ENCODE measurements around the gene THBS3. TPM values are rescaled to one million over a fixed set of nuclear protein-coding genes. Genes with fewer than 3 reads are reported as not detected.

The THBS3 gene
- total RNA-seq, 2 experiments from 2014 or later, result 21.2 to 23.6 TPM

GRCh38 chr1:155181371-155182051 is 26.2 kb downstream of the THBS3 start:
- no peak for DNase-seq
- Mint-ChIP-seq H3K36me3 (ENCODE audit: low read depth) (peaks cover 29% of the 10 kb centered on the region), H3K27ac (no peak overlapping the region), H3K9me3 (no peaks in the 10 kb centered on the region), H3K4me1 (peaks cover 10% of the 10 kb centered on the region), H3K27me3 (no peaks in the 10 kb centered on the region), H3K4me3 (no peak overlapping the region)
- CTCF ChIA-PET, result interaction anchor here (1.2 to 1.3 kb wide), 2 partner anchors 9 to 12 kb away, joined by 3 to 7 read pairs; partner anchors contain the start of gene KRTCAP2
- POLR2A ChIA-PET, result no interaction called here

DNA sequence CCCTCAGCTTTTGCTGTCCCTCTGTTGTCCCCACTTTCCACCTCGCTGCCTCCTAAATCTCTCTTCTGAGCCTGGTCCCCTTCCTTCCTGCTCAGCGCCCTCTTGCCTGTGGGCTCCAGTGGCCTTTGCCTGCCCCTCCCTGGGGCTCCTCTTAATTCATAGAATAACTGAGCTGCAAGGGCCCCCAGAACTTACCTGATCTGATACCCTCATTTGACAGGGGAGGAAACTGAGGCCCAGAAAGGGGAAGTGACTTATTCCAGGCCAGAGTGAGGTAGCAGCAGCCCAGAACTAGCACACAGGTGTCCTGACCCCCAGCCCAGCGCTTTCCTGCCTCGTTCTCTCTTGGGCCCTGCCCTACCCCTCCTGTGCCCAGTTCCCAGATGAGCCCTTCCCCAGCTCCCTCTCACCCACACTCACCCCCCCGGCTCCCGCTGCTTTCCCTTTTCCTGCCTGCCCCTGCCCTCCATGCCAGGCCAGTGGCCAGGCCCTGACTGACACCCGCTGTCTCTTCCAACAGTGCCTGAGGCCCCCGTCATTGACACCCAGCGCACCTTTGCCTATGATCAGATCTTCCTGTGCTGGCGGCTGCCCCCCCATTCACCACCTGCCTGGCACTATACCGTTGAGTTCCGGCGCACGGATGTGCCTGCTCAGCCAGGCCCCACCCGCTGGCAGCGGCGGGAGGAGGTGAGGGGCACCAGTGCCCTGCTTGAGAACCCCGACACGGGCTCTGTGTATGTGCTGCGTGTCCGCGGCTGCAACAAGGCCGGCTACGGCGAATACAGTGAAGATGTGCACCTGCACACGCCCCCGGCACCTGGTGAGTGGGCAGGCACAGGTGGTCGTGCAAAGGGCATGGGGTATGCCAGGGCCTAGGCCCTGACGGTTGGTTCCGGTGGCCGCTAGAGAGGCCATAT is 28.3 kb downstream of the THBS3 start:
- no peak for DNase-seq
- Mint-ChIP-seq H3K27me3 (no peaks in the 10 kb centered on the region), H3K4me1 (peaks cover 27% of the 10 kb centered on the region), H3K9me3 (no peaks in the 10 kb centered on the region), H3K36me3 (ENCODE audit: low read depth) (peaks cover 29% of the 10 kb centered on the region), H3K4me3 (no peak overlapping the region), H3K27ac (no peak overlapping the region)
- POLR2A ChIA-PET, result no interaction called here
- CTCF ChIA-PET, result interaction anchor here (0.8 to 1.2 kb wide), 3 partner anchors 11 to 88 kb away, joined by 3 to 4 read pairs (median 4); no protein-coding TSS in a partner anchor

DNA sequence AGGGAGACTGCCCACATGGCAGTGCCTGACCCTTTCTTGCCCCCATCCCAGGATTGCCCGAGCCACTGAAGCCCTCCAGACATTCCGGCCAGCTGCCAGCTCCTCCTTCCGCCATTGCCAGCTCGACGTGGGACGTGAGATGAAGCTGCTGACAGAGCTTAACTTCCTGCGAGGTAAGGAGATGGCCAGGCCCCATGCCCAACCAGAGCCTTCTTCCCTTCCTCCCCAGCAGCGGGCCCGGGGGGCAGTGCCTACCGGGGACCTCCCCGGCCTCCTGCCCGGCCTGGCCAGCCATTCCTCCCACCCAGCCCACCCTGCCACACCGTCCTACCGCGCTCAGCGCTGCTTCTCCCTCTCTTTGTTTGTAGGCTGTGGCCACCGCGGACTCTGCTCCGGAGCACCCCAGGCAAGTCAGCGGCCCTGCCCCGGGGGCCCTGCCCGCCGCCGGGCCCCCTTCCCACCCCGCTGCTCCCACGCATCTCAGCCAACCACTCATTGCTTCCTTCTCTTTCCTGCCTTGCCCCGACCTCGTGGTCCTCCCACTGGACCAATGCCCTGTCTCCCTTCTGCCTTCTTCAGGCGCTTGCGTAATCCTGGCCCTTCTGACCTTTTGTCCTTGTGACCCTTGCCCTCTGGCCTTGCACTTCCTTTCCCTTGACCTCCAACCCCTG is 29.1 kb downstream of the THBS3 start:
- no peak overlapping the region for H3K4me3 Mint-ChIP-seq
- POLR2A ChIA-PET, result interaction anchor here (0.8 kb wide), 1 partner anchor 15 kb away, joined by 5 read pairs; no protein-coding TSS in a partner anchor
- H3K27ac Mint-ChIP-seq, result no peak overlapping the region

DNA sequence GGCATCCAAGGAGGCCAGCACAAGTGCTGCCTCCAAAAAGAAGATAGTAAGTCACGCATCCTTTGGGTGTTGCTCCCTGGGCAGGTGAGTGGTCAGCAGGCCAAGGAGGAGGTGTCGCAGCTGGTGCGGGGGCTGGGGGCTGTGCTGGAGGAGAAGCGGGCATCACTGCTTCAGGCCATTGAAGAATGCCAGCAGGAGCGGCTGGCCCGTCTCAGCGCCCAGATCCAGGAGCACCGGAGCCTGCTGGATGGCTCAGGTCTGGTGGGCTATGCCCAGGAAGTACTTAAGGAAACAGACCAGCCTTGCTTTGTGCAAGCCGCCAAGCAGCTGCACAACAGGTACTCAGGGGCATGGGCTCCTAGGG is 29.8 kb downstream of the THBS3 start:
- Mint-ChIP-seq H3K27me3 (no peaks in the 10 kb centered on the region), H3K9me3 (no peaks in the 10 kb centered on the region), H3K4me1 (peaks cover 38% of the 10 kb centered on the region), H3K4me3 (no peak overlapping the region), H3K36me3 (ENCODE audit: low read depth) (peaks cover 29% of the 10 kb centered on the region), H3K27ac (no peak overlapping the region)
- CTCF ChIA-PET, result interaction anchor here (0.9 to 1.9 kb wide), 8 partner anchors 8 to 145 kb away, joined by 3 to 16 read pairs (median 6); no protein-coding TSS in a partner anchor
- POLR2A ChIA-PET, result interaction anchor here (0.8 kb wide), 1 partner anchor 15 kb away, joined by 5 read pairs; no protein-coding TSS in a partner anchor
- no peak for DNase-seq

More for the DNA sequence above, 29.1 kb downstream of the THBS3 start:
- H3K27me3 Mint-ChIP-seq, result no peaks in the 10 kb centered on the region
- H3K4me1 Mint-ChIP-seq, result peaks cover 32% of the 10 kb centered on the region
- DNase-seq, result no peak
- CTCF ChIA-PET, result interaction anchor here (0.8 to 1.9 kb wide), 3 partner anchors 11 to 87 kb away, joined by 3 to 7 read pairs (median 6); no protein-coding TSS in a partner anchor
- H3K9me3 Mint-ChIP-seq, result no peaks in the 10 kb centered on the region
- H3K36me3 Mint-ChIP-seq (ENCODE audit: low read depth), result peaks cover 29% of the 10 kb centered on the region

DNA sequence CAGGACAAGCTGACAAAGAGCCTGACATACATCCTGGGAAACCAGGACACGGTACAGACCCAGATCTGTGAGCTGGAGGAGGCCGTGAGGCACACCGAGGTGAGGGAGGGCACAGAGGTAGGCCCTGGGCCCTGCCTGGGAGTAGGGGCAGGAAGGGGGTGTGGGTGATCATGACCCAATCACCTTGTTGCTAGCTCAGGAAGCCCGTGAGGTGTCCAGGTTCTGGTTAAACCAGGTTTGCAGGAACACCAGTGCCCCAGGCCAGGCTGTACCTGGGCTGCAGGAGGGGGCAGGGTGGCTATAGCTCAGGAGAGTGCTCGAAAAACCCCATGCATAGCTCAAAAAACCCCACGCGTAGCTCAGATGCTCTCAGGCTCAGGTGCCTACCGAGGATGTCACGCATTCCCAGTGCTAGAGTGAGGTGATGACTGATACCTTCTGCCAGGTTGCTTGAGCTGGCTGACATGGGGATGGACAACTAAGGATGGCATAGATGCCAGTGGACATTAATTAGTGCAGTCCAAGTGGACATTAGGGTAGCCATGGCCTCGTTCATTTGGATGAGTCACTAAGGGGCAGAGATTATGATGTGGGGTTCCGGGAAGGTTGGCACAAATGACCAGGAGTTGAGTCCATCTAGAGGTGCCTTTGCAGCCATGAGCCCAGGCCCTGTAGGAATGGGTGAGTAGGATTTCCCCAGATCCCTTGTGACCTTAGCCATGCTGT is 30.3 kb downstream of the THBS3 start:
- ChIA-PET POLR2A (no interaction called here), CTCF (interaction anchor here (0.6 to 1.9 kb wide), 10 partner anchors 9 to 146 kb away, joined by 3 to 16 read pairs (median 4); no protein-coding TSS in a partner anchor)
- H3K4me1 Mint-ChIP-seq, result peaks cover 40% of the 10 kb centered on the region
- H3K27ac Mint-ChIP-seq, result peak overlapping the region; percentile 16
- no peaks in the 10 kb centered on the region for H3K9me3 Mint-ChIP-seq
- DNase-seq, result no peak
- no peaks in the 10 kb centered on the region for H3K27me3 Mint-ChIP-seq
- peaks cover 27% of the 10 kb centered on the region for H3K36me3 Mint-ChIP-seq (ENCODE audit: low read depth)
- no peak overlapping the region for H3K4me3 Mint-ChIP-seq

GRCh38 chr1:155176544-155177071 is 31.1 kb downstream of the THBS3 start:
- no peaks in the 10 kb centered on the region for H3K9me3 Mint-ChIP-seq
- H3K4me1 Mint-ChIP-seq, result peaks cover 47% of the 10 kb centered on the region

DNA sequence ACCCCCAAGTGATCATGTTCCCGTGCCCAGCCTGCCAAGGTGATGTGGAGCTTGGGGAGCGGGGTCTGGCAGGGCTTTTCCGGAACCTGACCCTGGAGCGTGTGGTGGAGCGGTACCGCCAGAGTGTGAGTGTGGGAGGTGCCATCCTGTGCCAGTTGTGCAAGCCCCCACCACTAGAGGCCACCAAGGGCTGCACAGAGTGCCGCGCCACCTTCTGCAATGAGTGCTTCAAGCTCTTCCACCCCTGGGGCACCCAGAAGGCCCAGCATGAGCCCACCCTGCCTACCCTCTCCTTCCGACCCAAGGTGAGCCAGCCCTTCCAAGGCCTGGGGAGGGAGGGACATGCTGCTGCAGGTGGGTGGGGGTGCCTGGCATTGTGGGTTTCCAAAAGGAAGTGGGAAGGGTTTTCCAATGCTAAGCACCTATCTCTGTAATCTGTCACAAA is 31.7 kb downstream of the THBS3 start:
- H3K36me3 Mint-ChIP-seq (ENCODE audit: low read depth), result peaks cover 26% of the 10 kb centered on the region
- ChIA-PET POLR2A (no interaction called here), CTCF (interaction anchor here (0.6 to 4.6 kb wide), 7 partner anchors 9 to 91 kb away, joined by 3 to 52 read pairs (median 3); no protein-coding TSS in a partner anchor)
- H3K27me3 Mint-ChIP-seq, result no peaks in the 10 kb centered on the region
- peaks cover 52% of the 10 kb centered on the region for H3K4me1 Mint-ChIP-seq
- H3K4me3 Mint-ChIP-seq, result no peak overlapping the region
- peak overlapping the region; percentile 37 for H3K27ac Mint-ChIP-seq
- no peaks in the 10 kb centered on the region for H3K9me3 Mint-ChIP-seq
- peak; percentile 27 for DNase-seq

More at GRCh38 chr1:155176544-155177071, 31.1 kb downstream of the THBS3 start:
- POLR2A ChIA-PET, result no interaction called here
- H3K27me3 Mint-ChIP-seq, result no peaks in the 10 kb centered on the region
- H3K4me3 Mint-ChIP-seq, result peak overlapping the region; percentile 11
- CTCF ChIA-PET, result interaction anchor here (0.9 to 4.6 kb wide), 10 partner anchors 10 to 147 kb away, joined by 3 to 52 read pairs (median 4); no protein-coding TSS in a partner anchor
- peak overlapping the region; percentile 10 for H3K27ac Mint-ChIP-seq
- peak; percentile 90 for DNase-seq
- H3K36me3 Mint-ChIP-seq (ENCODE audit: low read depth), result peaks cover 26% of the 10 kb centered on the region

- ChIA-PET CTCF (interaction anchor here (0.6 to 4.6 kb wide), 8 partner anchors 8 to 90 kb away, joined by 3 to 52 read pairs (median 4); no protein-coding TSS in a partner anchor), POLR2A (no interaction called here)
- H3K27ac Mint-ChIP-seq, result peak overlapping the region; percentile 41
- peaks cover 27% of the 10 kb centered on the region for H3K36me3 Mint-ChIP-seq (ENCODE audit: low read depth)
- H3K27me3 Mint-ChIP-seq, result no peaks in the 10 kb centered on the region
- no peak for DNase-seq
- H3K4me1 Mint-ChIP-seq, result peaks cover 53% of the 10 kb centered on the region
- H3K9me3 Mint-ChIP-seq, result no peaks in the 10 kb centered on the region
- H3K4me3 Mint-ChIP-seq, result peak overlapping the region; percentile 96
Measured at GRCh38 chr1:155175281-155175926, 32.3 kb downstream of the THBS3 start.

GRCh38 chr1:155174324-155175280 is 33.1 kb downstream of the THBS3 start:
- peak overlapping the region; percentile 96 for H3K4me3 Mint-ChIP-seq
- POLR2A ChIA-PET, result no interaction called here
- CTCF ChIA-PET, result interaction anchor here (0.6 to 4.6 kb wide), 10 partner anchors 8 to 1490 kb away, joined by 3 to 52 read pairs (median 4); no protein-coding TSS in a partner anchor
- DNase-seq, result peak; percentile 69
- H3K36me3 Mint-ChIP-seq (ENCODE audit: low read depth), result peaks cover 26% of the 10 kb centered on the region
- peak overlapping the region; percentile 96 for H3K27ac Mint-ChIP-seq
- no peaks in the 10 kb centered on the region for H3K9me3 Mint-ChIP-seq
- peaks cover 55% of the 10 kb centered on the region for H3K4me1 Mint-ChIP-seq
- H3K27me3 Mint-ChIP-seq, result no peaks in the 10 kb centered on the region
